Karpas-422 (cell line): Measurements from ENCODE around the gene PHC3. TPM values are rescaled to one million over a fixed set of nuclear protein-coding genes. Genes with fewer than 3 reads are reported as not detected.

Experiments
- small RNA-seq: library from RNA; depleted of rRNA; stranded (forward); fragments of <200 nt; gene quantifications from one replicate; pipeline ENCODE3, GENCODE V24; 2014
- total RNA-seq: library from RNA; depleted of rRNA; stranded (reverse); fragments of >200 nt; shearing (Covaris generic); gene quantifications from 2 replicates; pipeline ENCODE4 v1.2.3, GENCODE V29; 2014; ENCODE audit warnings: low replicate concordance; rRNA removed

The PHC3 gene
- total RNA-seq, 1 experiment from 2014 or later, result 89.9 TPM

Small RNA genes lying within 50 kb of the gene (small RNA-seq; reads per million reads assigned to genes)
- gene RNU4-38P, result 0.12 reads per million
- not detected for gene RNU6-315P

Other genes with a start within 250 kb of the PHC3 start
- gene SEC62, start 214.9 kb downstream of the PHC3 start, total RNA-seq, result 36.9 and 39.4 TPM in 2 replicates
- gene GPR160, start 143.7 kb downstream of the PHC3 start, total RNA-seq, result 67.6 and 94.6 TPM in 2 replicates
- 8.7 and 38.2 TPM in 2 replicates for gene PRKCI, start 40.7 kb upstream of the PHC3 start, total RNA-seq
- 43.7 and 49.5 TPM in 2 replicates for gene SKIL, start 176.0 kb upstream of the PHC3 start, total RNA-seq
- not detected in 2 replicates for gene CLDN11, start 237.1 kb upstream of the PHC3 start, total RNA-seq